Neuron (in vitro differentiated cells): Measurements from ENCODE around the gene PKP1.
"Not testable (repeated sequence)": the region's sequence is repeated elsewhere in the genome, so short reads cannot be mapped to it uniquely, and the experiment has no call there.

Experiments used
- H2AFZ ChIP-seq: one replicate; pipeline ENCODE4 v1.6.1; 2013; ENCODE audit warnings: low read depth, mild to moderate bottlenecking, inconsistent platforms, low read length, moderate library complexity
- H3K27me3 ChIP-seq: one replicate; pipeline ENCODE4 v1.6.1; 2013; ENCODE audit warnings: low read length; ENCODE audit not compliant: insufficient read depth
- H3K36me3 ChIP-seq: one replicate; pipeline ENCODE4 v1.6.1; 2013; ENCODE audit warnings: low read length; ENCODE audit not compliant: insufficient read depth
- H3K4me1 ChIP-seq: one replicate; pipeline ENCODE4 v1.6.1; 2013; ENCODE audit warnings: low read length; ENCODE audit not compliant: insufficient read depth
- H3K4me3 ChIP-seq: 2 replicates; pipeline ENCODE4 v1.5.1; 2013; ENCODE audit warnings: mild to moderate bottlenecking, low read length, moderate library complexity
- H3K9me3 ChIP-seq: one replicate; pipeline ENCODE4 v1.6.1; 2013; ENCODE audit warnings: low read length

Gene PKP1, protein sequence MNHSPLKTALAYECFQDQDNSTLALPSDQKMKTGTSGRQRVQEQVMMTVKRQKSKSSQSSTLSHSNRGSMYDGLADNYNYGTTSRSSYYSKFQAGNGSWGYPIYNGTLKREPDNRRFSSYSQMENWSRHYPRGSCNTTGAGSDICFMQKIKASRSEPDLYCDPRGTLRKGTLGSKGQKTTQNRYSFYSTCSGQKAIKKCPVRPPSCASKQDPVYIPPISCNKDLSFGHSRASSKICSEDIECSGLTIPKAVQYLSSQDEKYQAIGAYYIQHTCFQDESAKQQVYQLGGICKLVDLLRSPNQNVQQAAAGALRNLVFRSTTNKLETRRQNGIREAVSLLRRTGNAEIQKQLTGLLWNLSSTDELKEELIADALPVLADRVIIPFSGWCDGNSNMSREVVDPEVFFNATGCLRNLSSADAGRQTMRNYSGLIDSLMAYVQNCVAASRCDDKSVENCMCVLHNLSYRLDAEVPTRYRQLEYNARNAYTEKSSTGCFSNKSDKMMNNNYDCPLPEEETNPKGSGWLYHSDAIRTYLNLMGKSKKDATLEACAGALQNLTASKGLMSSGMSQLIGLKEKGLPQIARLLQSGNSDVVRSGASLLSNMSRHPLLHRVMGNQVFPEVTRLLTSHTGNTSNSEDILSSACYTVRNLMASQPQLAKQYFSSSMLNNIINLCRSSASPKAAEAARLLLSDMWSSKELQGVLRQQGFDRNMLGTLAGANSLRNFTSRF

DNA sequence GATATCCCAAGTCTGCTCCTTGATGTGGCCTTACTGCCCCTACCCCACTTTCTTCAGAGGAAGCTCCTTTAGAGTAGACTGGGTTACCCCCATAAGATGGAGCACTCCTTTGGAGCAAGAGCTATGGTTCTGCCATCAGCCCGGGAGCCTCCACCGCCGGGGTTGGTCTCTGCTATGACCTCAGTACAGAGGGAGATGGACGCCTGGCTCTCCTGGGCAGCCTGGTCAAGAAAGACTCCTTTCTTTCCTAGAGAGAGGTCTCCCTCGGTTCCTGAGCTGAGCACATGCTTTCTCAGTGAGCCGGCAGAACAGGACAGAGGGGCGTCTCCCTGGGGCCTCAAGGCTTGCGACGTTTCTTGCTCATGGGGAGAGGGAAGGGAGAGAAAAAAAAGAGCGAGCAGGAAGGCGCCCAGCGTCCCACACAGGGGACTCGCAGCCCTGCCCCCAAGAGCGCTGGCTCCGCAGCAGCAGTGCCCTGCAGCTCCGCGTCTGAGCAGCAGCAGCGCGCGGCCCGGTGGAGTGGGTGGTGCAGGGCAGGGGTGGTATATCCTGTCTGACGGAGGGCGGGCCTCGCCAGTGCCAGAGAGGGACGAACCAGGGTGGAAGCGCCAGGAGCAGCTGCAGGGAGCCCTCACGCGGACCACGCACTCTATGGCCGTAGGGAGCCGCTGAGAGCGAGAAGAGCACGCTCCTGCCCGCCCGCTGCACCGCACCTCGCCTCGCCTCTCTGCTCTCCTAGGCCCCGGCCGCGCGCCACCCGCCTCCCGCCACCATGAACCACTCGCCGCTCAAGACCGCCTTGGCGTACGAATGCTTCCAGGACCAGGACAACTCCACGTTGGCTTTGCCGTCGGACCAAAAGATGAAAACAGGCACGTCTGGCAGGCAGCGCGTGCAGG is at the start of gene PKP1:
PKP1 (plus strand) TSS at position 576 of the 899 bp plus-strand sequence; CDS start at position 773, 197 bp downstream.
- Histone ChIP-seq H3K36me3 (no peaks in the 10 kb centered on the region), H3K4me1 (peaks cover 2% of the 10 kb centered on the region), H2AFZ (no peak within 1 kb of the TSS), H3K9me3 (no peaks in the 10 kb centered on the region), H3K27me3 (peaks cover 13% of the 10 kb centered on the region), H3K4me3 (no peak within 1 kb of the TSS)

DNA sequence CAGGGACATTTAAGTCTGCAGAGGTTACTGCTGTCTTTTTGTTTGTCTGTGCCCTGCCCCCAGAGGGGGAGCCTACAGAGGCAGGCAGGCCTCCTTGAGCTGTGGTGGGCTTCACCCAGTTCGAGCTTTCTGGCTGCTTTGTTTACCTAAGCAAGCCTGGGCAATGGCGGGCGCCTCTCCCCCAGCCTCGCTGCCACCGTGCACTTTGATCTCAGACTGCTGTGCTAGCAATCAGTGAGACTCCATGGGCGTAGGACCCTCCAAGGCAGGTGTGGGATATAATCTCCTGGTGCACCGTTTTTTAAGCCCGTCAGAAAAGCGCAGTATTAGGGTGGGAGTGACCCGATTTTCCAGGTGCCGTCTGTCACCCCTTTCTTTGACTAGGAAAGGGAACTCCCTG is 43.7 kb upstream of the PKP1 start:
- not testable (repeated sequence) for H3K36me3 ChIP-seq, H3K4me3 ChIP-seq, H3K4me1 ChIP-seq, H3K27me3 ChIP-seq, H3K9me3 ChIP-seq, H2AFZ ChIP-seq

DNA sequence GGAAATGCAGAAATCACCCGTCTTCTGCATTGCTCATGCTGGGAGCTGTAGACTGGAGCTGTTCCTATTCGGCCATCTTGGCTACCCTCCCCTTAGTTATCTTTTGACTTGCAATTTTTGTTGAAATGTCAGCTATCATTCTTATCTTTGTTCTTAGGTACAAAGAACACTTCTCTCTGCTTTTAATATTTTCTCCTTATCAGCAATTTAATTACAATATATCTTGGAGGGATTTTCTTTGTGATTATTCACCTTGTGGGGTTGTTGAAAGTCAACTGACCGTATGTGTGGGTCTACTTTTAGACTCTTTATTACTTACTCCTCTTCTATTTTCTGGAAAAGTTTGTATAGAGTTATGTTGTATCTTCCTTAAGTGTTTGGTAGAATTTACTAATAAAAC is 43.1 kb upstream of the PKP1 start:
- Histone ChIP-seq H3K4me1 (no peaks in the 10 kb centered on the region), H3K9me3 (no peaks in the 10 kb centered on the region), H3K36me3 (no peaks in the 10 kb centered on the region), H3K4me3 (no peak overlapping the region), H3K27me3 (no peaks in the 10 kb centered on the region), H2AFZ (no peak overlapping the region)

DNA sequence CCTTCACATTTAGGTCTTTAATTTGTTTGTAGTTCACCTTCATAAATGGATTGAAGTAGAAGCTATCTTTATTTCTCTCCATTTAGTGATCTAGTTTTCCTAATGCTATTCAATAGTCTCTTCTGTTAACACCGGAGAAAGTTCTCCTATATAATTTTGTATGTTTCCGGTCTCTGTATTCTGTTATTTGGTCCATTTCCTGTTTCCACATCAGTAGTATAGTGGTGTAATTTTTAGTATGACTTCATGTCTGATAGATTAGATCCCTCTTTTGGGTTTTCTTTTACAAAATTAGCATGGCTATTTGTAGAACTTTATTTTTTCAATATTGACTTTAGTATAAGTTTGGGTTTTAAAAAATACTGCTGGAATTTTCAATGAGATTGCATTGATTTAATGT is 41.6 kb upstream of the PKP1 start:
- Histone ChIP-seq H3K36me3 (no peaks in the 10 kb centered on the region), H3K9me3 (no peaks in the 10 kb centered on the region), H3K4me1 (no peaks in the 10 kb centered on the region), H3K27me3 (no peaks in the 10 kb centered on the region), H2AFZ (no peak overlapping the region), H3K4me3 (no peak overlapping the region)

DNA sequence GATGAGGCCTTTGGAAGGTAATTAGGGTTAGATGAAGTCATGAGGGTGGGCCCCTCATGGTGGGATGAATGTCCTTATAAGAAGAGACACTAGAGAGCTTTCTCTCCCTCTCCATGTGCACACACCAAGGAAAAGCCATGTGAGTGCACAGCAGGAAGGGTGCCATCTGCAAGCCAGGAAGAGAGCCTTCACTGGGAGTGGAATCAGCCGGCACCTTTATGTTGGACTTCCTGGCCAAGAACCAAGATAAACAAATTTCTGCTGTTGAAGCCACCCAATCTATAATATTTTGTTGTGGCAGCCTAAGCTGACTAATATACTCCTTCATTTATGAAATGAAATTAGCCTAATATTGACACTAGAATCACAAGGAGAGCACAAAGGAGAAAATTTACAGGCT is 38.2 kb upstream of the PKP1 start:
- no peaks in the 10 kb centered on the region for H3K9me3 ChIP-seq

DNA sequence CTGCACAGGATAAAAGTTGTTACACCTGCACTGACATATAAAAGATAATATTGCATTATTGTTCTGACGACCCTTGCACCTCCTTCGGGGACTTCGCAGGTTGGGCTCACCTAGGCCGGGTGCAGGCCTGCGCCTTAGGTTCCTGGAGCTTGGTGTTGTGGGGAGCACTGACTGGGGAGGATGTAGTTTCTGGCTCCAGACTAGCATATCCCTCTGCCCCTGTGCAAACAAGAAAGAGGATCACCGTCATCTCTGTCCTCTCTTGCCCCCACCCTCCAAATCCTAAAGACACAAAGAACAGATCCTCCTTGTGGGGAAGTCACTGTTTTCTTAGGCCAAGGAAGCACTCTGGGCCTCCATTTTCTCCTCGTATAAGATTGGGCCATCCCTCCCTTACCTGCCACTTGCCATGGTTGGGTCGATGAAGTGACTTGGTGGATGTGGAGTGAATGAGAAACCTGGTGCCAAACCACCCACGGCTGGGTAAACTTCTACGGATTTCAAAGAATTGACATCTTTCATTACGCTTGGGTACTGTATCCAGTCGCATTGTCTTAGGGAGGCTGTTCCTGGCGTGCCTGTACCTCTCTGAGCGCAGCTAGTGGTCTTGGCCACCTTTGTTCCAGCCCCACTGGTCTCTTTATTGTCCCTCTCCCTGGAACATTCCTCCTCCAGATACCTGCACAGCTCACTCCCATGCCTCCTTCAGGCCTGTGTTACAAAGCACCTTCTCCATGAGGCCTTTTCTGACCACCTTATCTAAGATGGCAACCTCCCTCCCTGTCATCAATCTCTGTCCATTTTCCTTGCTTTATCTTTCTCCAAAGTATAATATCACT is 34.4 kb upstream of the PKP1 start:
- no peak overlapping the region for H3K4me3 ChIP-seq
- no peaks in the 10 kb centered on the region for H3K9me3 ChIP-seq
- H3K4me1 ChIP-seq, result no peaks in the 10 kb centered on the region
- no peaks in the 10 kb centered on the region for H3K36me3 ChIP-seq
- peaks cover 30% of the 10 kb centered on the region for H3K27me3 ChIP-seq
- no peak overlapping the region for H2AFZ ChIP-seq

More for the DNA sequence above, 38.2 kb upstream of the PKP1 start:
- Histone ChIP-seq H3K4me3 (no peak overlapping the region), H2AFZ (no peak overlapping the region), H3K4me1 (no peaks in the 10 kb centered on the region), H3K36me3 (no peaks in the 10 kb centered on the region), H3K27me3 (peaks cover 5% of the 10 kb centered on the region)

DNA sequence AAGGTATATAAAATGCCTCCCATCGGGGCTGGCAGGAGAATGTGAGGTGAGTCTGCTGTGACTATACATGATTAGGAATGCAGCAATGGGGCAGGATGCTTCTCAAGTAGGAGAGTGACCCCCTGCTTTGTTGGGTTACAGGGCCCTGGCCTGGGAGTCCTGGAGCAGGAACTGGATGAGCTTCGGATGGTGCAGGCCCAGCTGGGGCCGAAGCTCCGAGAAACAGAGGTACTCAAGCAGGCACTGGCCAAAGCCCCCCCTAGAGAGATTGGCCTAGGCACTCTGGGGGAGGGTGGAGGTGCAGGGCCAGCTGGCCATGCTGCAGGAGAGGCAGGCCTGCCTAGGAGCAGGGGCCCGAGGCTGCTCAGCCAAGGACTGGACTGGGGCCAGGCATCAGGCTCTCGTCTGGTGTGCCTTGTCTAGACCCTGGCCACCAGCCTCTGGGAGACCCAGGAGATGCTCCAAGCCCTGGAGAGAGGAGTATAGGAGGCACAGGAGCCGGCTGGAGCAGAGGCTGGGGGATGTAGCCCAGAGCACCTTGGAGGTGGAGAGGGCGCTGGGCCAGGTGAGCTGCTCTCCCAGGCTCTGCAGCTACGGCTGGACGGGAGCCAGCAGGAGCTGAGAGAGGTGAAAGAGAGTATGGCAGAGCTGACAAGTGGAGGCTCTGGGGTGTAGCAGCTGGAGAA is 32.8 kb upstream of the PKP1 start:
- H3K27me3 ChIP-seq, result peaks cover 30% of the 10 kb centered on the region
- no peaks in the 10 kb centered on the region for H3K4me1 ChIP-seq
- H2AFZ ChIP-seq, result no peak overlapping the region
- no peaks in the 10 kb centered on the region for H3K36me3 ChIP-seq
- H3K4me3 ChIP-seq, result no peak overlapping the region
- H3K9me3 ChIP-seq, result no peaks in the 10 kb centered on the region

DNA sequence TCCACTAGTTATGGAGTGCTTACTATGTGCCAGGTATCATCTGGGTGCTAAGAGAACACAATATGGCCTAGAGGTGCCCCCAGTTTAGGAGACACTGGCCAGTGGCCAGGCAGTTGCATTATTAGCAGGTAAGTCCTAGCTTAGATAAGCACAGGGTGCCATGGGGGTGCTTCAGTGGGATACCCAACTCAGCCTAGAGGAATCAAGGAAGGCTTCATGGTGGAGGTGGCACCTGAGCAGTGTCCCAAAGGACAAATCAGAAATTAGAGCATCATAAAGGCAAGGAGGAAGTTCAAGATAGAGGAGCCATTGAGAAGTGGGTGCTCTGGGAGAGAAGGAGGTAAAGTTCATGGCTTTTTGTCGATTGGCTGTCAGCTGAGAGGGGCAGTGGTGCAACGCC is 31.9 kb upstream of the PKP1 start:
- peaks cover 30% of the 10 kb centered on the region for H3K27me3 ChIP-seq
- no peaks in the 10 kb centered on the region for H3K4me1 ChIP-seq
- H2AFZ ChIP-seq, result no peak overlapping the region
- H3K36me3 ChIP-seq, result no peaks in the 10 kb centered on the region
- no peak overlapping the region for H3K4me3 ChIP-seq
- H3K9me3 ChIP-seq, result no peaks in the 10 kb centered on the region

DNA sequence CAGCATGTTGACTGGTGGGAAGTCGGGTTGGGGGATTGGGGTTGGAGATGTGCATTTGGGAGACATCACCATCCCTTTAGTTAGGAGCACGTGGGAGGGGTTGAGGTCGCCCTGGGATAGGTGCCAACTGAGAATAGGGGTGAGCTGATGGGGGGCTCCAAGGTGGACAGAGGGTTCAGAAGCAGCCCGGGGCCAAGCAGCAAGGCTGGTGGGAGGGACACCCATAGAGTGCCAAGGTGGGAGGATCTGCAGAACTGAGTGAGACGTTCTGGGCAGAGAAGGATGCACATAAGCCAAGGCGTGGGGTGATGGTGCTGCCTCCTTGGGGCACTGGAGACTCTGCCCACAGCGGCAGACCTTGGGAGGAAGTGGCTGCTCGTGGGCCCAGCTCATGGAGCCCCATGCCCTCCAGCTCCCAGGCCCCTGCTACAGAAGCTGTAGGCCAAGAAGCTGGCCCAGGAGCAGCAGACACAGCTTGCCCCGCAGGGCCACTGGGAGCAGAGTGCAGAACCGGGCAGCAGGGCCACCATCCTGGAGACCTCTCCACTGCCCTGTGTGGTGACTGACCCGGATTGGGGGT is 31.4 kb upstream of the PKP1 start:
- H3K27me3 ChIP-seq, result peaks cover 30% of the 10 kb centered on the region
- no peak overlapping the region for H2AFZ ChIP-seq
- no peak overlapping the region for H3K4me3 ChIP-seq
- no peaks in the 10 kb centered on the region for H3K4me1 ChIP-seq
- no peaks in the 10 kb centered on the region for H3K36me3 ChIP-seq
- no peaks in the 10 kb centered on the region for H3K9me3 ChIP-seq

DNA sequence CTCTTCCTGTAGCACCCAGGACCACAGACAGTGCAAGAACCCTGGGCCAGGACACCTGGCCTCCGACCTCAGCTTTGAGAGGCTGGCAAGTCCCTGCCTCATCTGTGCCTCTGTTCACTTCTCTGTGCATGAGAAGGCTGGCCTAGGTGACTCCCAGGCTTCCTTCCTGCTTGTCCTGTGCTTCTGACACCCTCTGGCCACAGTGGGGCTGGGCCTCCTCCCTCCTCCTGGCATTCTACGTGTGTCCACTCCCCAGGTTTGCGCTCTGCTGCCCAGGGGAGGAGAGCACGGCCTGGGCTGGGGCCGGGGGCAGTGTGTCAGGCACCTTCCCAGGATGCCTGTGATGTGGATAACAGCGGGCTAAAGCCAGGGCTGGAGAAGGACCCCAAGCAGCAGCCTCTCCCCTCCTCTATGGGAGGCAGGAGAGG is 30.3 kb upstream of the PKP1 start:
- Histone ChIP-seq H3K27me3 (peaks cover 30% of the 10 kb centered on the region), H2AFZ (no peak overlapping the region), H3K4me1 (no peaks in the 10 kb centered on the region), H3K36me3 (no peaks in the 10 kb centered on the region), H3K9me3 (no peaks in the 10 kb centered on the region), H3K4me3 (no peak overlapping the region)

DNA sequence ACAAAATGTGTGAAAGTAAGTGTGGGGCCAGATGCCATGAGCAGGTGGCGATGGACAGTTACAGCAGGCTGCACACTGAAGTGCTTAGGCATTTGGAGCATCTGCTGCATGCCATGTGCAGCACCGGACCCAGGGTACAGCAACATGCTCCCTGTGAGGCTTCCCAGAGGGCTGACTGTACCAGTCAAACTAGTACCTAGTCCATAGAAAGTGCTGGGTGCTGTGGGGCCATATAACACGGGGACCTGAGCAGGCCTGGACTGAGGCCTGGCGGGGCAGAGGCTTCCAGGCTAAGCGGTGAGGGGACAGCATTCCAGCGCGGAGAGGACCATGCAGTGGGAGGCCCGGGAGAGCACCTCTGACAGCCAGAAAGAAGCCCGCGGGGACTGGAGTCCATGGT is 29.9 kb upstream of the PKP1 start:
- no peaks in the 10 kb centered on the region for H3K36me3 ChIP-seq
- H3K4me3 ChIP-seq, result no peak overlapping the region
- H3K9me3 ChIP-seq, result no peaks in the 10 kb centered on the region
- H2AFZ ChIP-seq, result no peak overlapping the region
- peaks cover 30% of the 10 kb centered on the region for H3K27me3 ChIP-seq
- H3K4me1 ChIP-seq, result no peaks in the 10 kb centered on the region
